Measurements from ENCODE around the gene CHD5.
A peak's percentile ranks its signal among the peaks of the same experiment; 100 is the strongest.

Gene CHD5

GRCh38 chr1:6211731-6212130 lies 31.6 kb upstream of the CHD5 start:
- H3K36me3 ChIP-seq (ENCODE audit: insufficient read depth, low read length) = 0 out of 2 replicates have a peak, but pooled peaks cover 7% of the 10 kb centered on the region
- no peaks in the 10 kb centered on the region for H3K79me2 ChIP-seq (ENCODE audit: control insufficient read depth, insufficient read depth, low read length, unreplicated experiment)
- H3K4me1 ChIP-seq (ENCODE audit: control insufficient read depth, insufficient read depth, low read length, unreplicated experiment) = no peaks in the 10 kb centered on the region
- H3K27ac ChIP-seq (ENCODE audit: low read depth, low read length) = no peak overlapping the region
- no peak overlapping the region for H3K4me3 ChIP-seq (ENCODE audit: low read depth, low read length)
- H3K27me3 ChIP-seq (ENCODE audit: insufficient read depth, low read length) = no peaks in the 10 kb centered on the region
- H2AFZ ChIP-seq (ENCODE audit: low read length, unreplicated experiment) = no peak overlapping the region

- Histone ChIP-seq H3K4me3 (ENCODE audit: low read depth, low read length) (no peak overlapping the region), H3K79me2 (ENCODE audit: control insufficient read depth, insufficient read depth, low read length, unreplicated experiment) (no peaks in the 10 kb centered on the region), H2AFZ (ENCODE audit: low read length, unreplicated experiment) (no peak overlapping the region), H3K27ac (ENCODE audit: low read depth, low read length) (no peak overlapping the region), H3K4me1 (ENCODE audit: control insufficient read depth, insufficient read depth, low read length, unreplicated experiment) (no peaks in the 10 kb centered on the region), H3K27me3 (ENCODE audit: insufficient read depth, low read length) (no peaks in the 10 kb centered on the region), H3K36me3 (ENCODE audit: insufficient read depth, low read length) (0 out of 2 replicates have a peak, but pooled peaks cover 7% of the 10 kb centered on the region)
Observed at GRCh38 chr1:6210591-6211355, 30.7 kb upstream of the CHD5 start.

- no peaks in the 10 kb centered on the region for H3K79me2 ChIP-seq (ENCODE audit: control insufficient read depth, insufficient read depth, low read length, unreplicated experiment)
- peak overlapping the region; percentile 83 for H3K4me3 ChIP-seq (ENCODE audit: low read depth, low read length)
- H3K27me3 ChIP-seq (ENCODE audit: insufficient read depth, low read length) = no peaks in the 10 kb centered on the region
- peak overlapping the region; percentile 35 for H2AFZ ChIP-seq (ENCODE audit: low read length, unreplicated experiment)
- peaks cover 2% of the 10 kb centered on the region for H3K4me1 ChIP-seq (ENCODE audit: control insufficient read depth, insufficient read depth, low read length, unreplicated experiment)
- H3K27ac ChIP-seq (ENCODE audit: low read depth, low read length) = no peak overlapping the region
- H3K36me3 ChIP-seq (ENCODE audit: insufficient read depth, low read length) = 0 out of 2 replicates have a peak, but pooled peaks cover 7% of the 10 kb centered on the region
Observed at GRCh38 chr1:6209661-6210580, 29.8 kb upstream of the CHD5 start.

- no peaks in the 10 kb centered on the region for H3K27me3 ChIP-seq (ENCODE audit: insufficient read depth, low read length)
- 0 out of 2 replicates have a peak, but pooled peaks cover 7% of the 10 kb centered on the region for H3K36me3 ChIP-seq (ENCODE audit: insufficient read depth, low read length)
- no peak overlapping the region for H3K27ac ChIP-seq (ENCODE audit: low read depth, low read length)
- peaks cover 5% of the 10 kb centered on the region for H3K4me1 ChIP-seq (ENCODE audit: control insufficient read depth, insufficient read depth, low read length, unreplicated experiment)
- H3K4me3 ChIP-seq (ENCODE audit: low read depth, low read length) = peak overlapping the region; percentile 83
- no peaks in the 10 kb centered on the region for H3K79me2 ChIP-seq (ENCODE audit: control insufficient read depth, insufficient read depth, low read length, unreplicated experiment)
- H2AFZ ChIP-seq (ENCODE audit: low read length, unreplicated experiment) = peak overlapping the region; percentile 35
Observed at GRCh38 chr1:6208723-6209660, 28.9 kb upstream of the CHD5 start.

DNA sequence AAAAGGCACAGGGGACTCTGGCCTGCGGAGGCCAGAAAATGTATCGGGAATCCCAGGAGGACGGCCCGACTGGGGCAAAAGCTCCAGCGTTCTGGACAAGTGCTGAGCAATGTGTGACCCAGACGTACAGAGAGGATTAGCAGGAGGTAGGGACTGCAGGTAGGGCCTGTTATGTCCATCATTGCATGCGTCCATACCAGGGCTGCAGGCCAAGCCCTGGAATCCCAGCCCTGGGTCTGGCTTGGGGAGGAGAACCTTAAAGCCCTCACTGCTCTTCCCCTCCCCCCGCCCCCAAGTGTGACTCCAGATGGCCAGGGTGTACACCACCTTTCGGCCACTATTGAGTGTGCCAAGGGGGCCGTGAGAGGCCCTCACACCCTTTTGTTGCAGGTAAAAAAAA lies 27.8 kb upstream of the CHD5 start:
- Histone ChIP-seq H3K27me3 (ENCODE audit: insufficient read depth, low read length) (no peaks in the 10 kb centered on the region), H3K4me3 (ENCODE audit: low read depth, low read length) (peak overlapping the region; percentile 83), H3K4me1 (ENCODE audit: control insufficient read depth, insufficient read depth, low read length, unreplicated experiment) (peaks cover 5% of the 10 kb centered on the region), H2AFZ (ENCODE audit: low read length, unreplicated experiment) (no peak overlapping the region), H3K79me2 (ENCODE audit: control insufficient read depth, insufficient read depth, low read length, unreplicated experiment) (no peaks in the 10 kb centered on the region), H3K36me3 (ENCODE audit: insufficient read depth, low read length) (0 out of 2 replicates have a peak, but pooled peaks cover 7% of the 10 kb centered on the region), H3K27ac (ENCODE audit: low read depth, low read length) (no peak overlapping the region)

- H3K27ac ChIP-seq (ENCODE audit: low read depth, low read length) = no peak overlapping the region
- H2AFZ ChIP-seq (ENCODE audit: low read length, unreplicated experiment) = no peak overlapping the region
- peak overlapping the region; percentile 75 for H3K4me3 ChIP-seq (ENCODE audit: low read depth, low read length)
- H3K79me2 ChIP-seq (ENCODE audit: control insufficient read depth, insufficient read depth, low read length, unreplicated experiment) = no peaks in the 10 kb centered on the region
- H3K36me3 ChIP-seq (ENCODE audit: insufficient read depth, low read length) = 0 out of 2 replicates have a peak, but pooled peaks cover under 1% of the 10 kb centered on the region
- H3K27me3 ChIP-seq (ENCODE audit: insufficient read depth, low read length) = no peaks in the 10 kb centered on the region
- H3K4me1 ChIP-seq (ENCODE audit: control insufficient read depth, insufficient read depth, low read length, unreplicated experiment) = peaks cover 5% of the 10 kb centered on the region
Observed at GRCh38 chr1:6207075-6207885, 27.2 kb upstream of the CHD5 start.

DNA sequence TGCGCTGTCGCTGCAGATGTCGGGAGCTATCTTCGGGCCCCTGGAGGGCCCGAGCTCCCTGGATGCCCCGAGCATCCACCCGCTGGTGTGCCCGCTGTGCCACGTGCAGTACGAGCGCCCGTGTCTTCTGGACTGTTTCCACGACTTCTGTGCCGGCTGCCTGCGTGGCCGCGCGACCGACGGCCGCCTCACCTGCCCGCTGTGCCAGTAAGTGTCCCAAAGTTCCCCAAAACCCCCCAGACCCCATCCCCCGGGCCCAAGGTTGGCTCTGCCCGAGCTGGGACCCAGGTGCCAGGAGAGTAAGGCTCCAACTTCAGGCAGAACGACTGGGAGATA lies 26.4 kb upstream of the CHD5 start:
- Histone ChIP-seq H3K27me3 (ENCODE audit: insufficient read depth, low read length) (no peaks in the 10 kb centered on the region), H3K4me1 (ENCODE audit: control insufficient read depth, insufficient read depth, low read length, unreplicated experiment) (peaks cover 5% of the 10 kb centered on the region), H3K79me2 (ENCODE audit: control insufficient read depth, insufficient read depth, low read length, unreplicated experiment) (no peaks in the 10 kb centered on the region), H3K36me3 (ENCODE audit: insufficient read depth, low read length) (no peaks in the 10 kb centered on the region), H3K27ac (ENCODE audit: low read depth, low read length) (no peak overlapping the region), H3K4me3 (ENCODE audit: low read depth, low read length) (peak overlapping the region; percentile 75), H2AFZ (ENCODE audit: low read length, unreplicated experiment) (no peak overlapping the region)

DNA sequence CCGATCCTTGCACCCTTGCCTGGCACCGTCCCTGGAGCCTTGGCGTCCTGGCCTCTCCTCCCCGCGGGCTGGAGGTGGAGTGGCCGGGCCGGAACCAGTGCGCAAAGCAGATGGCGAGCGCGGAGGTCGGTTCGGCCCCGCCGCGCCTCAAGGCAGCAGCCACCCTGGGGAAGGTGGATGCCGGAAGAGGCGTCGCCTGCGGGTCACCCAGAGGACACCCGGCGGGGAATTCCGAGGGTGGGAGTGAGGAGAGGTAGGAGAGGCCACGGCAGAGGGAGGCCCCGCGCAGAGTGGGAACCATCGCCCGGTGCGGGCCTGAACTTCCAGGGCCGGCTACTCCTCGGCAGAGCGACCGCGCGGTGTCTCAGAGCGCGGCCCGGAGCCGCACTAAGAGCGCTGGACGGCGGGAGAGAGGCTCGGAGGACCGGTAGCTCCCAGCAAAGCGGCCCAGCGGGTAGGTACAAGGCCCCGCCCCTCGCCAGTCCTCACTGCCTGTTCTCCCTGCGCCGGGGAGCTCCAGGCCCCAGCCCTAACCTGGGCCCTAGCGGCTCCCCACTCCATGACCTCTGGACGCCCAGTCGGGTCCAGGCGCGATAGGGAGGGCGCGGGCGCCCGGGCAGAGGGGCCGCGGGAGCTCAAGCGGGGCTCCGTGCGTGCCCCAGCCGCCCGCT lies 25.9 kb upstream of the CHD5 start, which contains the start of gene RNF207:
Gene RNF207 (plus strand): TSS at position 271 of the 671 bp plus-strand sequence. CDS start 417 bp downstream, outside the sequence.
- peaks cover 5% of the 10 kb centered on the region for H3K4me1 ChIP-seq (ENCODE audit: control insufficient read depth, insufficient read depth, low read length, unreplicated experiment)
- H3K27me3 ChIP-seq (ENCODE audit: insufficient read depth, low read length) = no peaks in the 10 kb centered on the region
- H3K27ac ChIP-seq (ENCODE audit: low read depth, low read length) = peak within 1 kb of the TSS; percentile 46
- no peaks in the 10 kb centered on the region for H3K79me2 ChIP-seq (ENCODE audit: control insufficient read depth, insufficient read depth, low read length, unreplicated experiment)
- H2AFZ ChIP-seq (ENCODE audit: low read length, unreplicated experiment) = peak within 1 kb of the TSS; percentile 80
- no peaks in the 10 kb centered on the region for H3K36me3 ChIP-seq (ENCODE audit: insufficient read depth, low read length)
- H3K4me3 ChIP-seq (ENCODE audit: low read depth, low read length) = peak within 1 kb of the TSS; percentile 75

GRCh38 chr1:6202256-6202655 lies 22.1 kb upstream of the CHD5 start:
- Histone ChIP-seq H3K79me2 (ENCODE audit: control insufficient read depth, insufficient read depth, low read length, unreplicated experiment) (peaks cover 24% of the 10 kb centered on the region), H3K4me1 (ENCODE audit: control insufficient read depth, insufficient read depth, low read length, unreplicated experiment) (peaks cover 21% of the 10 kb centered on the region), H3K36me3 (ENCODE audit: insufficient read depth, low read length) (no peaks in the 10 kb centered on the region), H3K27ac (ENCODE audit: low read depth, low read length) (no peak overlapping the region), H2AFZ (ENCODE audit: low read length, unreplicated experiment) (no peak overlapping the region), H3K27me3 (ENCODE audit: insufficient read depth, low read length) (no peaks in the 10 kb centered on the region), H3K4me3 (ENCODE audit: low read depth, low read length) (no peak overlapping the region)
